ENCODE results near the gene ARID5A. TPM values are rescaled to one million over a fixed set of nuclear protein-coding genes. Genes with fewer than 3 reads are reported as not detected.

ARID5A gene
- total and polyA plus RNA-seq, 10 of the 15 experiments (the other 5 are each of a cell fraction or from before 2014, with no cell fraction given) = 0.76 to 87.1 (median 37.6) TPM

DNA sequence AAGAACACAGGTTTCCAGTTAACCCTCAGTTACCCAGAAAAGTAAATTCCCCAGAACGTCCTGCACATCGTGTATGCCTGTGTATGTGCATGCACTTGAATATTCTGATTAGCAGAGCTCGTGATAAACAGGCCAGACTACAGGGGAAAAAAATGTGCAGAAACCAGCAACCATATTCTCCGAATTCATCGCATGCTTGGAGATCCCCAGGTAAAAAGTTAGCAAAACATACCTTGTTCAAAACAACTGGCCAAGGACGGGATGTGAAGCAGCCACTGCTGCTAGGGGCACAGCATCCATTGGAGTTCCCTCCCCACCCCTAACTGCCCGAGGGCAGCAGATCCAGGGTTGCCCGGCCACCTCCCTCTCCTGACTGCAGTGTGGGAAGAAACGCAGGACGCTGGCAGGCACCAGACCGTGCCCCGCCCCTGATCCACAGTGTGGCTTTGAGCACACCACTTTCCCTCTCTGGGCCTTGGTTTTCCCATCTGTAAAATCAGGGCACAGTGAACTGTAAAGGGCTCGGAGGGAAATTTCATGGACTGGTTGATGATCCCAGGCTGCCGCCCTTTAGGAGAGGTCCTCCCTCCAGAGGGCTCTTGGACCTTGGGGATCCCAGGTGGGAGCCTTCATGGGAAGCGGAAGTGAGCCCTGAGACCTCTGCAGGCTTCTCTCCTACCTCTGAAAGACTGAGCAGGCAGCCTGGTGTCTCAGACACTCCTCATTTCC is 11.9 kb upstream of the ARID5A start (continued):
- TF ChIP-seq NR2C1 (IDR thresholded peaks at IDR 0.05) = no peak
- TF ChIP-seq PAX8 (IDR thresholded peaks at IDR 0.05) = no peak
- no peak for TF ChIP-seq RELA (IDR thresholded peaks at IDR 0.05; ENCODE audit: borderline replicate concordance, partially characterized antibody)
- TF ChIP-seq BMI1 (IDR thresholded peaks at IDR 0.05; ENCODE audit: borderline replicate concordance) = no peak
- no peak for TF ChIP-seq HDAC6 (IDR thresholded peaks at IDR 0.05; ENCODE audit: unreplicated experiment)
- no peak for TF ChIP-seq POLR2A (IDR thresholded peaks at IDR 0.05; ENCODE audit: low read depth, low read length)
- TF ChIP-seq RFX5 (IDR thresholded peaks at IDR 0.05; ENCODE audit: low read depth, low read length) = no peak

DNA sequence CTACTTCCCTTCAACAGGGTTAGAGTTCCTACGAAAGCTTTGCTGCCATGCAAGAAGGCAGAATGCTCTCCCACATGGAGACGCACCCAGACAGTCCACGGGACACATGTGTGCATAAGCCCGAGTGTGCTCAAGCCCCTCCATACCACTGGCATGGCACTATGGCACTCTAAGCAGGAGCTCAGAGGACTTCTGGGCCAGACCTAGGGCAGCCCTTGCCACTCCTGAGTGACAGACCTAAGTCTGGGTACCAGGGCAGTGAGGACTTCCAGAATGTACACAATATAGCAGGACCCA is 11.4 kb upstream of the ARID5A start:
- SMC1A ChIA-PET (ENCODE audit: uncharacterized antibody, unreplicated experiment) = interaction anchor here (0.5 to 3.9 kb wide), 3 partner anchors 8 to 217 kb away, joined by 3 to 23 read pairs (median 3); no protein-coding TSS in a partner anchor
- Histone ChIP-seq H3K27ac (ENCODE audit: control insufficient read depth, insufficient read depth) (peak overlapping the region; percentile 70), H3K79me2 (ENCODE audit: control insufficient read depth, insufficient read depth, low read length) (no peaks in the 10 kb centered on the region), H2AFZ (ENCODE audit: control insufficient read depth, low read depth, low read length) (no peak overlapping the region), H3K9me3 (replicated peaks; ENCODE audit: control insufficient read depth, insufficient read depth, low read length) (no peaks in the 10 kb centered on the region; the same call in 2 of the 3 replicates), H3K4me2 (ENCODE audit: control insufficient read depth, insufficient read depth) (peak overlapping the region; percentile 81; the same call in 1 of the 2 replicates), H3K9ac (ENCODE audit: control insufficient read depth, insufficient read depth, low read length) (peak overlapping the region; percentile 48), H4K20me1 (ENCODE audit: control insufficient read depth, insufficient read depth) (no peaks in the 10 kb centered on the region), H3K27me3 (replicated peaks in 1 of 2; ENCODE audit: control insufficient read depth in 2 of 2, insufficient read depth in 2 of 2, low read length in 1 of 2) (no peaks in the 10 kb centered on the region), H3K36me3 (ENCODE audit: control insufficient read depth in 2 of 2, insufficient read depth in 2 of 2, low read length in 1 of 2) (no peaks in the 10 kb centered on the region), H3K4me1 (ENCODE audit: control insufficient read depth, insufficient read depth, low read length) (peaks cover 66% of the 10 kb centered on the region), H3K4me3 (no peak overlapping the region)
- POLR2A ChIA-PET = interaction anchor here (0.6 to 7.9 kb wide), 4 partner anchors 8 to 237 kb away, joined by 3 to 106 read pairs (median 6); partner anchors contain the start of gene ARID5A
- in situ Hi-C loops (cut with MboI) (no loop called here), intact Hi-C loops (cut with micrococcal nuclease; ENCODE audit: unreplicated experiment) (loop anchor here (5.0 kb wide), 1 partner anchor 378 kb away; the partner anchor contains the start of gene DUSP2)
- FAIRE-seq (no peak), ATAC-seq (no peak), DNase-seq (ENCODE audit: low read depth, low spot score) (no peak)
- RAD21 ChIA-PET (ENCODE audit: unreplicated experiment) = interaction anchor here (1.5 to 7.4 kb wide), 5 partner anchors 13 to 29 kb away, joined by 3 to 60 read pairs (median 7); no protein-coding TSS in a partner anchor
- WGBS (ENCODE audit: insufficient coverage, insufficient replicate concordance, low lambda C conversion rate, missing lambda C conversion rate) = 67% methylated on average over 4 of the region's 4 CpGs
- CTCF ChIA-PET = interaction anchor here (0.7 to 3.3 kb wide), 4 partner anchors 14 to 32 kb away, joined by 3 to 30 read pairs (median 10); no protein-coding TSS in a partner anchor
- BruUV-seq (replicated peaks) = no TSS peak
- no peak for TF ChIP-seq CREM (IDR thresholded peaks at IDR 0.05; ENCODE audit: low read depth)
- TF ChIP-seq EP300 (IDR thresholded peaks at IDR 0.05; ENCODE audit: borderline replicate concordance in 1 of 2, control insufficient read depth in 1 of 2, low read depth in 2 of 2, low read length in 2 of 2) = no peak
- TF ChIP-seq BACH1 (IDR thresholded peaks at IDR 0.05; ENCODE audit: borderline replicate concordance) = no peak
- TF ChIP-seq ATF7 (IDR thresholded peaks at IDR 0.05; ENCODE audit: low read depth) = no peak
- no peak for TF ChIP-seq MEF2A (IDR thresholded peaks at IDR 0.05; ENCODE audit: insufficient read depth, low read depth, low read length)
- no peak for TF ChIP-seq ZNF217 (IDR thresholded peaks at IDR 0.05)
- TF ChIP-seq, protein P1, sequence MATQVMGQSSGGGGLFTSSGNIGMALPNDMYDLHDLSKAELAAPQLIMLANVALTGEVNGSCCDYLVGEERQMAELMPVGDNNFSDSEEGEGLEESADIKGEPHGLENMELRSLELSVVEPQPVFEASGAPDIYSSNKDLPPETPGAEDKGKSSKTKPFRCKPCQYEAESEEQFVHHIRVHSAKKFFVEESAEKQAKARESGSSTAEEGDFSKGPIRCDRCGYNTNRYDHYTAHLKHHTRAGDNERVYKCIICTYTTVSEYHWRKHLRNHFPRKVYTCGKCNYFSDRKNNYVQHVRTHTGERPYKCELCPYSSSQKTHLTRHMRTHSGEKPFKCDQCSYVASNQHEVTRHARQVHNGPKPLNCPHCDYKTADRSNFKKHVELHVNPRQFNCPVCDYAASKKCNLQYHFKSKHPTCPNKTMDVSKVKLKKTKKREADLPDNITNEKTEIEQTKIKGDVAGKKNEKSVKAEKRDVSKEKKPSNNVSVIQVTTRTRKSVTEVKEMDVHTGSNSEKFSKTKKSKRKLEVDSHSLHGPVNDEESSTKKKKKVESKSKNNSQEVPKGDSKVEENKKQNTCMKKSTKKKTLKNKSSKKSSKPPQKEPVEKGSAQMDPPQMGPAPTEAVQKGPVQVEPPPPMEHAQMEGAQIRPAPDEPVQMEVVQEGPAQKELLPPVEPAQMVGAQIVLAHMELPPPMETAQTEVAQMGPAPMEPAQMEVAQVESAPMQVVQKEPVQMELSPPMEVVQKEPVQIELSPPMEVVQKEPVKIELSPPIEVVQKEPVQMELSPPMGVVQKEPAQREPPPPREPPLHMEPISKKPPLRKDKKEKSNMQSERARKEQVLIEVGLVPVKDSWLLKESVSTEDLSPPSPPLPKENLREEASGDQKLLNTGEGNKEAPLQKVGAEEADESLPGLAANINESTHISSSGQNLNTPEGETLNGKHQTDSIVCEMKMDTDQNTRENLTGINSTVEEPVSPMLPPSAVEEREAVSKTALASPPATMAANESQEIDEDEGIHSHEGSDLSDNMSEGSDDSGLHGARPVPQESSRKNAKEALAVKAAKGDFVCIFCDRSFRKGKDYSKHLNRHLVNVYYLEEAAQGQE (IDR thresholded peaks at IDR 0.05; ENCODE audit: low read depth, low read length) = no peak
- TF ChIP-seq RB1 (IDR thresholded peaks at IDR 0.05; ENCODE audit: borderline replicate concordance) = no peak
- TF ChIP-seq CEBPB (IDR thresholded peaks at IDR 0.05; ENCODE audit: borderline replicate concordance in 1 of 2, low read depth in 2 of 2, low read length in 2 of 2) = no peak
- TF ChIP-seq RCOR1 (conservative IDR thresholded peaks at IDR 0.05; ENCODE audit: low read depth, low read length) = no peak
- TF ChIP-seq, protein P2, sequence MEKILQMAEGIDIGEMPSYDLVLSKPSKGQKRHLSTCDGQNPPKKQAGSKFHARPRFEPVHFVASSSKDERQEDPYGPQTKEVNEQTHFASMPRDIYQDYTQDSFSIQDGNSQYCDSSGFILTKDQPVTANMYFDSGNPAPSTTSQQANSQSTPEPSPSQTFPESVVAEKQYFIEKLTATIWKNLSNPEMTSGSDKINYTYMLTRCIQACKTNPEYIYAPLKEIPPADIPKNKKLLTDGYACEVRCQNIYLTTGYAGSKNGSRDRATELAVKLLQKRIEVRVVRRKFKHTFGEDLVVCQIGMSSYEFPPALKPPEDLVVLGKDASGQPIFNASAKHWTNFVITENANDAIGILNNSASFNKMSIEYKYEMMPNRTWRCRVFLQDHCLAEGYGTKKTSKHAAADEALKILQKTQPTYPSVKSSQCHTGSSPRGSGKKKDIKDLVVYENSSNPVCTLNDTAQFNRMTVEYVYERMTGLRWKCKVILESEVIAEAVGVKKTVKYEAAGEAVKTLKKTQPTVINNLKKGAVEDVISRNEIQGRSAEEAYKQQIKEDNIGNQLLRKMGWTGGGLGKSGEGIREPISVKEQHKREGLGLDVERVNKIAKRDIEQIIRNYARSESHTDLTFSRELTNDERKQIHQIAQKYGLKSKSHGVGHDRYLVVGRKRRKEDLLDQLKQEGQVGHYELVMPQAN (conservative IDR thresholded peaks at IDR 0.05) = no peak
- no peak for TF ChIP-seq SMAD1 (IDR thresholded peaks at IDR 0.05; ENCODE audit: low read depth, partially characterized antibody)

Data from GM12878 (cell line).